Measurements from ENCODE around the gene SYNPO.

Gene SYNPO

DNA sequence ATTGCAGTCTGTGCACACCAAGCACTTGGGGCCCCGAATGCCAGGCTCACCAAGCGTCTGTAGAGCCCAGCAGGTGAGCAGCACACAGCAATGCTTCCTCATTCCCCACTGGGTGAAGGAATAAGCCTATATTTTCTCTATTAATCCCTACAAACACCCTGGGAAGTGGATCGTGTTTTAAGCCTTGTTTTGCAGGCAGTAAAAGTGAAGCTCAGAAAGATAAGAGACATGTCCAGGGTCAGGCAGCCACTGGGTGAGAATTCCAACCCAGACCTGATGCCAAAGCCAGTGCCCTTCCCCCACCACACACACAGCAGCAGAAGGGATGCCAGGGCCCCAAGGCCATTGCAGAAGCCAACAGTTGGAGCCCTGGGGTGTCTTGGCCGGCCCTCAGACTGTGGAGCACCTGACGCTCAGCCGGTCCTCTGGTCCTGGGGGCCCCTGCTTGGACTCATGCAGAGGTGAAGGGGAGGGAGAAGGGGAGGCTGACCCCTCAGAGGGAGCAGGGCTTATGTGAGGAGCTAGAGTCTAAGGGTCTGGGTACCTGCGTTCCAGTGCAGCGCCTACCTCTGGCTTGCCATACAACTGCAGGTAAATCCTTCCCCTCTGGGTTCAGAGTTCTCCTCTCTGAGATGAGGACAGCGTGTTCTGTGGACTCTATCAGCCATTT lies 26.3 kb upstream of the SYNPO start:
- peaks cover 10% of the 10 kb centered on the region for H3K27me3 Mint-ChIP-seq
- H3K4me1 Mint-ChIP-seq (ENCODE audit: low read depth): no peaks in the 10 kb centered on the region
- H3K4me3 Mint-ChIP-seq: no peak overlapping the region
- H3K9me3 Mint-ChIP-seq: no peaks in the 10 kb centered on the region
- H3K27ac Mint-ChIP-seq: no peak overlapping the region
- no peaks in the 10 kb centered on the region for H3K36me3 Mint-ChIP-seq (ENCODE audit: low read depth)

DNA sequence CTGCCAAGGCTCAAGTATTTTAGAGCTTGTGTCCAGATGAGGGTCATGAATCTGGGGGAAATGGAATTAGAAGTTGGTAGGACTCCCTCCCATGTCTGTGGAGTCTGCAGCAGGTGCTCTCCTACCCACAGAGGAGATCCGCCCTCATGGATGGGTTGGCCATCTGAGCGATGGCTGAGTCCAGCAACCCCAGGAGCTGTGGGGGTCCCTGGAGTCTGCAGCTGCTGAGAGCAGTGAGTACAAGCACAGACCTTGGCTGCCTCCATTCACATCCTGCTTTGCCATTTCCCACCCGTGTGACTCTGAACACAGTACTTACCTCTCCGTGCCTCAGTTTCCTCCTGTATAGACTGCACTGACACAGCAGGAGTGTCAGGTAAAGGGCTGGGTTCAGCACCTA lies 25.8 kb upstream of the SYNPO start:
- no peak overlapping the region for H3K4me3 Mint-ChIP-seq
- peaks cover 10% of the 10 kb centered on the region for H3K27me3 Mint-ChIP-seq
- H3K36me3 Mint-ChIP-seq (ENCODE audit: low read depth): no peaks in the 10 kb centered on the region
- no peaks in the 10 kb centered on the region for H3K9me3 Mint-ChIP-seq
- H3K27ac Mint-ChIP-seq: no peak overlapping the region
- no peaks in the 10 kb centered on the region for H3K4me1 Mint-ChIP-seq (ENCODE audit: low read depth)

DNA sequence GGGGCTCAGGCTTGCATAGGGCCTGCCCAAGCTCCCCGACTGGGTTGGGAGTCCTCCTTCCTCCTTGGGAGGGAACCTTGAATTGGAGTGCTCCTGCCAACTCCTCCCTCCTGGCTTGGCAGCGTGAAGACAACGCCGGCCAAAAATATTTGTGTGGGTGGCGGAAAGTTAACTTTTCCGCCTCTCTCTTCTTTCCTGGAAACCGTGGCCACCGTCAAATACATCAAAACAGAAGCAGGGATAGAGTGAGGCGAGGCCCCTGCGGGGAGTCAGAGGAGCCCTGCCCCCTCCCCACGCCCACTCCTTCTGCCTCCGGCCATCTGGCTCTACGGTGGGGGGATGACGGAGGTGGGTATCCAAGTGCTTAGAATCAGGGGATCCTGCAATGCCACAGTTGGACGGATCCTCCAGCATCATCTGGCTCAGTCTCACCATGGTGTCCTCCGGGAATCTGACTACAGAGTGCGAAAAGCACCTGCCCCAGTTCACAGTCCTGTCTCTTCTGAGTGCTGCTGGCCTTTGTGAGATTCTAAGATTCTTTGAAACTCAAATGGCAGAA lies 25.2 kb upstream of the SYNPO start:
- no peaks in the 10 kb centered on the region for H3K9me3 Mint-ChIP-seq
- no peak overlapping the region for H3K4me3 Mint-ChIP-seq
- H3K4me1 Mint-ChIP-seq (ENCODE audit: low read depth): no peaks in the 10 kb centered on the region
- H3K36me3 Mint-ChIP-seq (ENCODE audit: low read depth): no peaks in the 10 kb centered on the region
- no peak overlapping the region for H3K27ac Mint-ChIP-seq
- peaks cover 10% of the 10 kb centered on the region for H3K27me3 Mint-ChIP-seq

- H3K9me3 Mint-ChIP-seq: no peaks in the 10 kb centered on the region
- no peak overlapping the region for H3K27ac Mint-ChIP-seq
- H3K27me3 Mint-ChIP-seq: peaks cover 10% of the 10 kb centered on the region
- H3K4me3 Mint-ChIP-seq: no peak overlapping the region
- H3K36me3 Mint-ChIP-seq (ENCODE audit: low read depth): no peaks in the 10 kb centered on the region
- H3K4me1 Mint-ChIP-seq (ENCODE audit: low read depth): no peaks in the 10 kb centered on the region
These were observed 24.4 kb upstream of the SYNPO start for GRCh38 chr5:150616024-150616470.

- H3K27me3 Mint-ChIP-seq: peaks cover 10% of the 10 kb centered on the region
- no peaks in the 10 kb centered on the region for H3K36me3 Mint-ChIP-seq (ENCODE audit: low read depth)
- no peak overlapping the region for H3K27ac Mint-ChIP-seq
- H3K9me3 Mint-ChIP-seq: no peaks in the 10 kb centered on the region
- no peaks in the 10 kb centered on the region for H3K4me1 Mint-ChIP-seq (ENCODE audit: low read depth)
- H3K4me3 Mint-ChIP-seq: no peak overlapping the region
These were observed 24.0 kb upstream of the SYNPO start for GRCh38 chr5:150616506-150616905.

GRCh38 chr5:150618163-150618562 lies 22.3 kb upstream of the SYNPO start:
- Mint-ChIP-seq H3K27ac (no peak overlapping the region), H3K9me3 (no peaks in the 10 kb centered on the region), H3K4me3 (no peak overlapping the region), H3K27me3 (peaks cover 15% of the 10 kb centered on the region), H3K36me3 (ENCODE audit: low read depth) (no peaks in the 10 kb centered on the region), H3K4me1 (ENCODE audit: low read depth) (peaks cover 6% of the 10 kb centered on the region)

DNA sequence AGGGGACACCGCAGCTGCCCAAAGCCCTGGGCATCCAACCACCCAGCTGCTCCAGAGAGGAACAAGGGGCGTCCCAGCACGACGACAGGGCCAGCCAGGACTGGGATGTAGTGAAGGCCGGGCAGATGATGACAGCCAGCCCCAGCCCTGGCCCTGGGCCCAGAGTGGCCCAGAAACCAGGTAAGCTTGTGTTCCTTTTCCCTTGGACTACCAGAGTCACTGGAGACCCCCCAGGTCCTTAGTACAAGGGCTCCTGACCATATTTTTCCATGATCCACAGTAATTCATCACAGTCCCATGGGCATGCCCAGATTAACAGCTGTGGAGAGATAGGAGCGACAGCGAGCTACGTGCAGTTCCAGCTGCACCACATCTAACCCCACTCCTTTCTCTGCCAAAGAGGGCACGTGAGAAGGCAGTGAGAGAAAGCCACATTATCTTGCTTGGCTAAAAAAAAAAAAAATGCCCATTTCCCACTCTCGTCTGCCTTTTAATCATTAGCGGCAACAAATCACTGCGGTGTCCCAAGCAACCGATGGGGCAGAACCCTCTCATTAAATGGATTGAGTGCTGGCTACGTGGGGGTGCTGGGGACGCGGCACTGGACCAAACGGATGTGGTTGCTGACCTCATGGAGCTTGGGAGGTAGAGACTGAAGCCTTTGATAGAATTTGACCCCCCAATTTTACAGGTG lies 21.7 kb upstream of the SYNPO start:
- no peak overlapping the region for H3K4me3 Mint-ChIP-seq
- peaks cover 12% of the 10 kb centered on the region for H3K4me1 Mint-ChIP-seq (ENCODE audit: low read depth)
- no peaks in the 10 kb centered on the region for H3K9me3 Mint-ChIP-seq
- H3K27ac Mint-ChIP-seq: no peak overlapping the region
- H3K27me3 Mint-ChIP-seq: peaks cover 20% of the 10 kb centered on the region
- H3K36me3 Mint-ChIP-seq (ENCODE audit: low read depth): no peaks in the 10 kb centered on the region

- Mint-ChIP-seq H3K4me1 (ENCODE audit: low read depth) (peaks cover 20% of the 10 kb centered on the region), H3K27me3 (peaks cover 28% of the 10 kb centered on the region), H3K4me3 (no peak overlapping the region), H3K27ac (no peak overlapping the region), H3K9me3 (no peaks in the 10 kb centered on the region), H3K36me3 (ENCODE audit: low read depth) (no peaks in the 10 kb centered on the region)
These were observed 20.9 kb upstream of the SYNPO start for GRCh38 chr5:150619359-150620230.

GRCh38 chr5:150621301-150621700 lies 19.2 kb upstream of the SYNPO start:
- H3K27me3 Mint-ChIP-seq: peaks cover 26% of the 10 kb centered on the region
- H3K9me3 Mint-ChIP-seq: no peaks in the 10 kb centered on the region
- no peak overlapping the region for H3K4me3 Mint-ChIP-seq
- no peak overlapping the region for H3K27ac Mint-ChIP-seq
- H3K4me1 Mint-ChIP-seq (ENCODE audit: low read depth): peaks cover 28% of the 10 kb centered on the region
- no peaks in the 10 kb centered on the region for H3K36me3 Mint-ChIP-seq (ENCODE audit: low read depth)

DNA sequence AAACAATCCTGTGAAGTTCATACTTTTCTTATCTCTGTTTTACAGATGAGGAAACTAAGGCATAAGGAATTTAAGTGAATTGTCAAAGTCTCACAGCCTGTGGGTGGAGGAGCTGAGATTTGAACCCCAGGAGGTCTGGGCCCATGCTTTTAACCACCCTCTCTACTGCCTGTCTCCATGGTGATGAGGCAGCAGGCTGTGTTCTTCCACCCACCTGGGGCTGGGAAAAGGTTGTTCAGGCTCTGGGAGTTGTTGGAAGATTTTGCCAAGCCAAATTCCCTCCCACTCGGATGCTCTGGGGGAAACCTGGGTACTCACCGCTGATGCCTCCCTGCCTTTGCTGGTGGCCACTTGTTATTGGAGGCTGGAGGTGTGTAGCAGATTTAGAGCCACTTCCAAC lies 18.3 kb upstream of the SYNPO start:
- H3K36me3 Mint-ChIP-seq (ENCODE audit: low read depth): no peaks in the 10 kb centered on the region
- peaks cover 21% of the 10 kb centered on the region for H3K27me3 Mint-ChIP-seq
- H3K27ac Mint-ChIP-seq: no peak overlapping the region

GRCh38 chr5:150623152-150623877 lies 17.1 kb upstream of the SYNPO start:
- Mint-ChIP-seq H3K9me3 (no peaks in the 10 kb centered on the region), H3K4me1 (ENCODE audit: low read depth) (peaks cover 30% of the 10 kb centered on the region), H3K4me3 (peak overlapping the region; percentile 76), H3K27ac (no peak overlapping the region), H3K36me3 (ENCODE audit: low read depth) (no peaks in the 10 kb centered on the region), H3K27me3 (peaks cover 25% of the 10 kb centered on the region)

More for the DNA sequence above, 18.3 kb upstream of the SYNPO start:
- Mint-ChIP-seq H3K9me3 (no peaks in the 10 kb centered on the region), H3K4me3 (no peak overlapping the region), H3K4me1 (ENCODE audit: low read depth) (peaks cover 30% of the 10 kb centered on the region)

- Mint-ChIP-seq H3K27me3 (peaks cover 25% of the 10 kb centered on the region), H3K4me3 (peak overlapping the region; percentile 76), H3K4me1 (ENCODE audit: low read depth) (peaks cover 30% of the 10 kb centered on the region), H3K36me3 (ENCODE audit: low read depth) (no peaks in the 10 kb centered on the region), H3K9me3 (no peaks in the 10 kb centered on the region), H3K27ac (peak overlapping the region; percentile 18)
These were observed 16.6 kb upstream of the SYNPO start for GRCh38 chr5:150623878-150624216.

DNA sequence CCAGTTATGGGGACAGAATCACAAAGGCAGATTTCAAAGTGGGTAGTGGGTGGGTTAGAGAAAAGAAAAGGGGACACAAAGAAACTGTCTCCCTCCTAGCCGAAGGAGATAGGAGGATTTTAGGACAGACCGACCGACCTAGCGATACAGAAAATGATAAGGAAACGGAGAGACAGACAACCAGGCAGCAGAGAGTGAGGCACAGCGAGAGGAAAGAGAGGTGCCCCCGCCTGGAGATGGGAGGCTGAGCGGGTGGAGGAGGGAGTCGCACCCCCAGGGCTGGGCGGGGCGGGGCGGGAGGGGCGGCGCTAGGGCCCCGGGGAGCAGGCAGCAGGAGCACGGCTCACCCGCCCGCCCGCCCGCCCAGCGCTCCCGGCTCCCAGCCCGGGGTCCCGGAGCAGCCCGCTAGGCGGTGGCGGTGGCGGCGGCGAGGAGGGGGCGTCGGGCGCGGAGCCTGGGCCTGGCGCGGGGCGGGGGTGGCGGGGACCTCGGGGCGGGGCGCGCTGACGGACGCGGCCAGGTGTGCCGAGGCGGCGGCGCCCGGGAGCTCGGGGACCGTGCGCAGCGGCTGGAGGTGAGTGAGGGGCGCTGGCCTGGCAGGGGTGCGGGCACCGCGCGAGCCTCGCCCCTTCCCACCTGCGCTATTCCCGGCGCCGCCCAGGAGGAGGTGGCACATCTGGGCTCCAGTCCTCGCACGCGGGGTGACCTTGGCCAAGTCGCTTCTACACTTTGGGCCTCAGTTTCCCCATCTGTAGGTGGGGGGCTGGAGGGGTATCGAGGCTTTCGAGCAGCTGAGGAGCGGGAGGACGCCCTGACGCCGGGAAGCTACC lies 15.9 kb upstream of the SYNPO start:
- H3K27ac Mint-ChIP-seq: peak overlapping the region; percentile 62
- no peaks in the 10 kb centered on the region for H3K9me3 Mint-ChIP-seq
- no peaks in the 10 kb centered on the region for H3K36me3 Mint-ChIP-seq (ENCODE audit: low read depth)
- peaks cover 25% of the 10 kb centered on the region for H3K27me3 Mint-ChIP-seq
- peak overlapping the region; percentile 76 for H3K4me3 Mint-ChIP-seq
- peaks cover 30% of the 10 kb centered on the region for H3K4me1 Mint-ChIP-seq (ENCODE audit: low read depth)

- H3K27me3 Mint-ChIP-seq: peaks cover 25% of the 10 kb centered on the region
- H3K4me3 Mint-ChIP-seq: no peak overlapping the region
- H3K27ac Mint-ChIP-seq: no peak overlapping the region
- H3K4me1 Mint-ChIP-seq (ENCODE audit: low read depth): peaks cover 30% of the 10 kb centered on the region
- H3K36me3 Mint-ChIP-seq (ENCODE audit: low read depth): no peaks in the 10 kb centered on the region
- no peaks in the 10 kb centered on the region for H3K9me3 Mint-ChIP-seq
These were observed 15.3 kb upstream of the SYNPO start for GRCh38 chr5:150625164-150625535.

Measured in stimulated activated naive CD8-positive, alpha-beta T cell treated with anti-CD3 and anti-CD28 coated beads, Interleukin-15, Interleukin-2, amounts not matched to agents 100 ng/mL and 50 ng/mL, for 24 hours (primary cell).